Calu3 (cell line): ENCODE data around the gene LEP. TPM values are rescaled to one million over a fixed set of nuclear protein-coding genes. Genes with fewer than 3 reads are reported as not detected.
A peak's percentile ranks its signal among the peaks of the same experiment; 100 is the strongest.

Source experiments
- BruUV-seq: library from RNA; stranded (reverse); fragments of 400-500 nt; replicated peaks from 2 replicates; lab custom pipeline; 2021; lab: Mats Ljungman, UMichigan
- CTCF ChIA-PET: fragments of 300-600 bp; sonication (Branson Sonifier 250); formaldehyde crosslinking; loops from one replicate; lab custom pipeline; 2022; ENCODE audit warnings: antibody characterized with exemption; lab: Charles Lee
- DNase-seq: peaks from one replicate; pipeline ENCODE4 v3.0.0; 2022
- H3K27ac Mint-ChIP-seq: one replicate; pipeline ENCODE4 v1.8.0; 2022; ENCODE audit warnings: mixed read lengths; ENCODE audit not compliant: unreplicated experiment
- H3K27me3 Mint-ChIP-seq: one replicate; pipeline ENCODE4 v1.8.0; 2022; ENCODE audit warnings: mixed read lengths; ENCODE audit not compliant: unreplicated experiment
- H3K36me3 Mint-ChIP-seq: one replicate; pipeline ENCODE4 v1.8.0; 2022; ENCODE audit warnings: mild to moderate bottlenecking, moderate library complexity, mixed read lengths; ENCODE audit not compliant: insufficient read depth, unreplicated experiment
- H3K4me1 Mint-ChIP-seq: one replicate; pipeline ENCODE4 v1.8.0; 2022; ENCODE audit warnings: mild to moderate bottlenecking, low read depth, mixed read lengths; ENCODE audit not compliant: unreplicated experiment
- H3K4me3 Mint-ChIP-seq: one replicate; pipeline ENCODE4 v1.8.0; 2022; ENCODE audit warnings: mild to moderate bottlenecking, low read depth, moderate library complexity, mixed read lengths; ENCODE audit not compliant: unreplicated experiment
- H3K9me3 Mint-ChIP-seq: one replicate; pipeline ENCODE4 v1.8.0; 2022; ENCODE audit warnings: low read depth, mixed read lengths; ENCODE audit not compliant: unreplicated experiment
- intact Hi-C: fragments of 100-400 bp; cut with micrococcal nuclease; formaldehyde crosslinking; loops from one replicate; pipeline ENCODE4 v1.10.0; 2022; ENCODE audit not compliant: unreplicated experiment
- total RNA-seq: library from RNA; stranded (reverse); gene quantifications from 2 replicates; pipeline ENCODE4 v1.2.3, GENCODE V29; 2022
- TF ChIP-seq, protein P1 (sequence below): fragments of 200-600 bp; IDR thresholded peaks from one replicate; pipeline ENCODE4 v1.8.0; 2022; ENCODE audit warnings: antibody characterized with exemption; ENCODE audit not compliant: unreplicated experiment

Gene LEP
- total RNA-seq, 1 experiment from 2014 or later = not detected

DNA sequence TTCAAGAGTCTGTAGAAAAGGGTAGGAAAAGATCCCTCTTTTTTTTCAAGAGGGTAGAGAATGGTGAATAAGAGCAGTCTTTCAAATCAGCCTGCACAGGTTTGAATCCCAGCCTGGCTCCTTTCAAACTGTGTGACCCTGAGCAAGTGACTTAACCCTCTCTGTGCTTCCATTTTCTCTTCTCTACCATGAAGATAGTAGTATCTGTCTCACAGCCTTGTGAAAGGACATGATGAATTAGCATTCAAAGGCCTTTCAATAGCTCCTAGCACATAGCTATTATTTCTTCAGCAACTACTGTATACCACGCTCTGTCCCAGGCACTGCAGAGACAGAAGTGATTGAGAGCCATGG is 25.4 kb downstream of the LEP start:
- no peak overlapping the region for H3K4me3 Mint-ChIP-seq
- TF ChIP-seq, protein P1, sequence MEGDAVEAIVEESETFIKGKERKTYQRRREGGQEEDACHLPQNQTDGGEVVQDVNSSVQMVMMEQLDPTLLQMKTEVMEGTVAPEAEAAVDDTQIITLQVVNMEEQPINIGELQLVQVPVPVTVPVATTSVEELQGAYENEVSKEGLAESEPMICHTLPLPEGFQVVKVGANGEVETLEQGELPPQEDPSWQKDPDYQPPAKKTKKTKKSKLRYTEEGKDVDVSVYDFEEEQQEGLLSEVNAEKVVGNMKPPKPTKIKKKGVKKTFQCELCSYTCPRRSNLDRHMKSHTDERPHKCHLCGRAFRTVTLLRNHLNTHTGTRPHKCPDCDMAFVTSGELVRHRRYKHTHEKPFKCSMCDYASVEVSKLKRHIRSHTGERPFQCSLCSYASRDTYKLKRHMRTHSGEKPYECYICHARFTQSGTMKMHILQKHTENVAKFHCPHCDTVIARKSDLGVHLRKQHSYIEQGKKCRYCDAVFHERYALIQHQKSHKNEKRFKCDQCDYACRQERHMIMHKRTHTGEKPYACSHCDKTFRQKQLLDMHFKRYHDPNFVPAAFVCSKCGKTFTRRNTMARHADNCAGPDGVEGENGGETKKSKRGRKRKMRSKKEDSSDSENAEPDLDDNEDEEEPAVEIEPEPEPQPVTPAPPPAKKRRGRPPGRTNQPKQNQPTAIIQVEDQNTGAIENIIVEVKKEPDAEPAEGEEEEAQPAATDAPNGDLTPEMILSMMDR = no peak
- H3K4me1 Mint-ChIP-seq = peaks cover 12% of the 10 kb centered on the region
- no peaks in the 10 kb centered on the region for H3K9me3 Mint-ChIP-seq
- intact Hi-C loops = no loop called here
- no peak overlapping the region for H3K27ac Mint-ChIP-seq
- BruUV-seq = no TSS peak
- H3K27me3 Mint-ChIP-seq = no peaks in the 10 kb centered on the region
- CTCF ChIA-PET = no interaction called here
- H3K36me3 Mint-ChIP-seq = no peaks in the 10 kb centered on the region
- no peak for DNase-seq

DNA sequence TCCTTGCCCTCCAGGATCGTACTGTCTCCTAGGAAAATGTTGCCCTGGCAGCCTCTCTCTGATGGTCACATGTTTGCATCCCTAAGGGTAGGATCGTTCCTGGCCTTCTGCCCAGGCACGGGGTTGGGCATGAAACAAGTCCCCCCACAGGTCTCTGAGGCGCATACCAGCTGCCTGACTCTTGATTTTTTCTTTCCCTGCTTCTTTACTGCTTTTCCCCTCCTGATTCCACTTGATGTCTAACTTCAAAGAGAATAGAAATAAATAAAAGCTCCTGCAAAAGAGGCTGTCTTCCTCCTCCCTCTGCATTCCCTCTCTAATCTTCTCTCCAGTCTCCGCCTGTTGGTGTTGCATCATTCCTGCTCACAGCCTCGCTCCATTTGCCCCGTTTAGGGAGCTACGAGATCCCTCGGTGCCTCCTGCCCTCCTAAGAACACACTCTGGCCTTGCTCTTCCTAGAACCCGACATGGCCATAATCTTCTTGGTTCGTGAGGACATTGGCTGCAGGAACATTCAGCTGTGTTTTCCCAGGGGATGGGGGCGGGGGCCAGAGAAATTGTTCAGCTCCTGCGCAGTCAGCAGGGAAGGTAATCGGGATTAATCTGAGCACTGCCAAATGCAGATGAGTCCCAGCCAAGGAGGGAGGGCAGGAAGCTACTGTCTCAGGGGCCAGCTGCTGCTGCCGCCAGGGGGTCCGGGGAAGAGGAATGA is 26.0 kb downstream of the LEP start:
- intact Hi-C loops = no loop called here
- Mint-ChIP-seq H3K36me3 (no peaks in the 10 kb centered on the region), H3K4me1 (peaks cover 12% of the 10 kb centered on the region), H3K9me3 (no peaks in the 10 kb centered on the region), H3K4me3 (peak overlapping the region; percentile 8), H3K27me3 (no peaks in the 10 kb centered on the region), H3K27ac (no peak overlapping the region)
- peak; percentile 43 for DNase-seq
- CTCF ChIA-PET = no interaction called here
- no TSS peak for BruUV-seq
- TF ChIP-seq, protein P1 = no peak

- BruUV-seq = no TSS peak
- TF ChIP-seq, protein P1 = no peak
- peaks cover 12% of the 10 kb centered on the region for H3K4me1 Mint-ChIP-seq
- H3K27me3 Mint-ChIP-seq = no peaks in the 10 kb centered on the region
- no peaks in the 10 kb centered on the region for H3K9me3 Mint-ChIP-seq
- CTCF ChIA-PET = no interaction called here
- no peaks in the 10 kb centered on the region for H3K36me3 Mint-ChIP-seq
- H3K4me3 Mint-ChIP-seq = no peak overlapping the region
- H3K27ac Mint-ChIP-seq = no peak overlapping the region
- DNase-seq = no peak
- intact Hi-C loops = no loop called here
These were observed 26.5 kb downstream of the LEP start for GRCh38 chr7:128267595-128267924.

- DNase-seq = no peak
- H3K36me3 Mint-ChIP-seq = no peaks in the 10 kb centered on the region
- H3K9me3 Mint-ChIP-seq = no peaks in the 10 kb centered on the region
- no peaks in the 10 kb centered on the region for H3K27me3 Mint-ChIP-seq
- H3K27ac Mint-ChIP-seq = no peak overlapping the region
- TF ChIP-seq, protein P1 = no peak
- intact Hi-C loops = no loop called here
- no peak overlapping the region for H3K4me3 Mint-ChIP-seq
- peaks cover 12% of the 10 kb centered on the region for H3K4me1 Mint-ChIP-seq
- no TSS peak for BruUV-seq
- CTCF ChIA-PET = no interaction called here
These were observed 27.2 kb downstream of the LEP start for GRCh38 chr7:128268233-128268632.
